Keratinocyte (primary cell): ENCODE measurements around the gene KIFBP. TPM values are rescaled to one million over a fixed set of nuclear protein-coding genes. Genes with fewer than 3 reads are reported as not detected.

ENCODE experiments used
- DNase-seq: peaks from one replicate; pipeline ENCODE4 v3.0.0-alpha.2; 2011; ENCODE audit warnings: low read depth, missing footprints, low spot score
- FAIRE-seq: peaks from 2 replicates; lab custom pipeline; 2011; peaks lifted over from hg19 to GRCh38; lab: Jason Lieb, UNC
- H2AFZ ChIP-seq: 2 replicates; pipeline ENCODE4 v1.6.0; 2012; ENCODE audit warnings: low read length, control low read depth, inconsistent platforms; ENCODE audit not compliant: control insufficient read depth
- H3K27ac ChIP-seq: 2 replicates; pipeline ENCODE4 v1.5.1; 2011; ENCODE audit warnings: low read length; ENCODE audit not compliant: control insufficient read depth, insufficient read depth
- H3K27me3 ChIP-seq: 3 replicates; pipeline ENCODE4 v1.6.0; 2011; ENCODE audit warnings: low read length; ENCODE audit not compliant: control insufficient read depth, insufficient read depth; ENCODE audit errors: extremely low read depth
- H3K36me3 ChIP-seq, 2 experiments: 2 replicates in 1 of 2; 3 replicates in 1 of 2; pipeline ENCODE4 v1.5.1; 2011; ENCODE audit warnings: low read length in 2 of 2, mild to moderate bottlenecking in 1 of 2; ENCODE audit not compliant: control insufficient read depth in 2 of 2, insufficient read depth in 2 of 2; ENCODE audit errors: extremely low read depth in 1 of 2
- H3K4me1 ChIP-seq: 3 replicates; pipeline ENCODE4 v1.5.1; 2011; ENCODE audit warnings: low read length; ENCODE audit not compliant: control insufficient read depth, insufficient read depth; ENCODE audit errors: extremely low read depth
- H3K4me2 ChIP-seq: 3 replicates; pipeline ENCODE4 v1.6.0; 2011; ENCODE audit warnings: low read depth, low read length; ENCODE audit not compliant: control insufficient read depth, insufficient read depth; ENCODE audit errors: extremely low read depth
- H3K4me3 ChIP-seq, 3 experiments: fragments of 200-600 bp in 1 of 3; sonication (generic) in 1 of 3; 2 replicates in 2 of 3; 3 replicates in 1 of 3; pipeline ENCODE4 v1.5.1; 2011 to 2016; ENCODE audit warnings: low read length in 3 of 3, mild to moderate bottlenecking in 3 of 3, control low read depth in 2 of 3, inconsistent platforms in 1 of 3, low read depth in 1 of 3, mixed read lengths in 1 of 3, mixed run types in 1 of 3, moderate library complexity in 1 of 3; ENCODE audit not compliant: control insufficient read depth in 2 of 3, insufficient read depth in 2 of 3; ENCODE audit errors: extremely low read depth in 1 of 3
- H3K79me2 ChIP-seq: 2 replicates; pipeline ENCODE4 v1.6.0; 2012; ENCODE audit warnings: low read length; ENCODE audit not compliant: control insufficient read depth, insufficient read depth
- H3K9ac ChIP-seq: 3 replicates; pipeline ENCODE4 v1.6.0; 2011; ENCODE audit warnings: low read length; ENCODE audit not compliant: control insufficient read depth, insufficient read depth; ENCODE audit errors: extremely low read depth
- H3K9me1 ChIP-seq: 3 replicates; pipeline ENCODE4 v1.6.0; 2011; ENCODE audit warnings: low read length; ENCODE audit not compliant: control insufficient read depth, insufficient read depth; ENCODE audit errors: extremely low read depth
- H3K9me3 ChIP-seq: 2 replicates; pipeline ENCODE4 v1.5.1; 2012; ENCODE audit warnings: low read depth, low read length; ENCODE audit not compliant: control insufficient read depth
- H4K20me1 ChIP-seq: 3 replicates; pipeline ENCODE4 v1.6.0; 2011; ENCODE audit warnings: low read length; ENCODE audit not compliant: control insufficient read depth, insufficient read depth; ENCODE audit errors: extremely low read depth
- EZH2 ChIP-seq: IDR thresholded peaks from one replicate; pipeline ENCODE4 v1.6.1; 2012; ENCODE audit warnings: inconsistent platforms, mild to moderate bottlenecking, low read length, moderate library complexity
- dilution Hi-C: fragments of 300-500 bp; cut with MboI; formaldehyde crosslinking; loops from one replicate; pipeline ENCODE4 v1.7.0; 2020; ENCODE audit warnings: low sequenced_read_pairs; ENCODE audit not compliant: extremely low pct_ligation_motif_present
- polyA plus RNA-seq, 5 experiments: library from polyadenylated mRNA; depleted of rRNA in 3 of 5; stranded (reverse) in 3 of 5; stranded (forward) in 1 of 5; unstranded in 1 of 5; fragments of >200 nt; gene quantifications; 1 replicate in 1 of 5; 2 replicates in 3 of 5; 3 replicates in 1 of 5; pipeline versions ENCODE4 v1.2.1 to v1.2.3, GENCODE V29; 2011 to 2012; ENCODE audit warnings: missing spikeins in 2 of 5, low read depth in 1 of 5, low replicate concordance in 1 of 5
- TF ChIP-seq, protein P1 (sequence below), 3 experiments: IDR thresholded peaks in 1 of 3; conservative IDR thresholded peaks in 1 of 3; optimal IDR thresholded peaks in 1 of 3; 2 replicates in 2 of 3; 3 replicates in 1 of 3; pipeline versions ENCODE3 to v1.5.1; 2011; ENCODE audit warnings: low read length in 3 of 3, mild to moderate bottlenecking in 3 of 3, moderate library complexity in 2 of 3, control low read depth in 1 of 3, inconsistent platforms in 1 of 3; ENCODE audit not compliant: insufficient read depth in 2 of 3; ENCODE audit errors: extremely low read depth in 1 of 3

KIFBP gene
- polyA plus RNA-seq, 1 donor (not counting 4 experiments of a cell fraction or from before 2014, with no cell fraction given), result 48.9 TPM

GRCh38 chr10:68987611-68988010 lies 992 bp upstream of the KIFBP start:
- H3K36me3 ChIP-seq, result peaks cover 8 to 10% of the 10 kb centered on the region in 2 experiments
- no peaks in the 10 kb centered on the region for H4K20me1 ChIP-seq
- DNase-seq (no peak), FAIRE-seq (no peak)
- H3K9me1 ChIP-seq, result no peaks in the 10 kb centered on the region
- no peaks in the 10 kb centered on the region for H3K27me3 ChIP-seq
- dilution Hi-C loops, result no loop called here
- TF ChIP-seq, protein P1, sequence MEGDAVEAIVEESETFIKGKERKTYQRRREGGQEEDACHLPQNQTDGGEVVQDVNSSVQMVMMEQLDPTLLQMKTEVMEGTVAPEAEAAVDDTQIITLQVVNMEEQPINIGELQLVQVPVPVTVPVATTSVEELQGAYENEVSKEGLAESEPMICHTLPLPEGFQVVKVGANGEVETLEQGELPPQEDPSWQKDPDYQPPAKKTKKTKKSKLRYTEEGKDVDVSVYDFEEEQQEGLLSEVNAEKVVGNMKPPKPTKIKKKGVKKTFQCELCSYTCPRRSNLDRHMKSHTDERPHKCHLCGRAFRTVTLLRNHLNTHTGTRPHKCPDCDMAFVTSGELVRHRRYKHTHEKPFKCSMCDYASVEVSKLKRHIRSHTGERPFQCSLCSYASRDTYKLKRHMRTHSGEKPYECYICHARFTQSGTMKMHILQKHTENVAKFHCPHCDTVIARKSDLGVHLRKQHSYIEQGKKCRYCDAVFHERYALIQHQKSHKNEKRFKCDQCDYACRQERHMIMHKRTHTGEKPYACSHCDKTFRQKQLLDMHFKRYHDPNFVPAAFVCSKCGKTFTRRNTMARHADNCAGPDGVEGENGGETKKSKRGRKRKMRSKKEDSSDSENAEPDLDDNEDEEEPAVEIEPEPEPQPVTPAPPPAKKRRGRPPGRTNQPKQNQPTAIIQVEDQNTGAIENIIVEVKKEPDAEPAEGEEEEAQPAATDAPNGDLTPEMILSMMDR (optimal IDR thresholded peaks at IDR 0.05 in 1 of 3, IDR thresholded peaks at IDR 0.05 in 1 of 3, conservative IDR thresholded peaks at IDR 0.05 in 1 of 3; ENCODE audit: extremely low read depth in 1 of 3, insufficient read depth in 2 of 3, low read length in 3 of 3), result no peak
- no peak for TF ChIP-seq EZH2
- H3K4me3 ChIP-seq, result no peak overlapping the region
- H3K4me1 ChIP-seq, result peaks cover 21% of the 10 kb centered on the region
- H3K27ac ChIP-seq, result no peak overlapping the region
- no peak overlapping the region for H3K9ac ChIP-seq
- H3K9me3 ChIP-seq, result no peaks in the 10 kb centered on the region
- no peak overlapping the region for H2AFZ ChIP-seq
- peaks cover 37% of the 10 kb centered on the region for H3K79me2 ChIP-seq
- no peak overlapping the region for H3K4me2 ChIP-seq

- Histone ChIP-seq H3K4me2 (peak overlapping the region; percentile 99), H2AFZ (peak overlapping the region; percentile 91), H3K27me3 (no peaks in the 10 kb centered on the region), H3K4me1 (peaks cover 28% of the 10 kb centered on the region), H3K27ac (peak overlapping the region; percentile 81), H3K9me1 (no peaks in the 10 kb centered on the region), H3K9ac (peak overlapping the region; percentile 87), H4K20me1 (no peaks in the 10 kb centered on the region), H3K36me3 (peaks cover 0 to 2% of the 10 kb centered on the region in 2 experiments), H3K79me2 (peaks cover 52% of the 10 kb centered on the region), H3K9me3 (no peaks in the 10 kb centered on the region), H3K4me3 (peak overlapping the region; percentile 87 to 95 (median 91))
- DNase-seq (no peak), FAIRE-seq (no peak)
- dilution Hi-C loops, result no loop called here
- TF ChIP-seq, protein P1 (optimal IDR thresholded peaks at IDR 0.05 in 1 of 3, IDR thresholded peaks at IDR 0.05 in 1 of 3, conservative IDR thresholded peaks at IDR 0.05 in 1 of 3; ENCODE audit: extremely low read depth in 1 of 3, insufficient read depth in 2 of 3, low read length in 3 of 3), result no peak
- TF ChIP-seq EZH2, result no peak
Observed at GRCh38 chr10:68989317-68989990, 851 bp downstream of the KIFBP start.
